Fibroblast of gingiva (primary cell): ENCODE data around the gene ATP8B3.

Source experiments
- DNase-seq: peaks from one replicate; pipeline ENCODE4 v3.0.0-alpha.2; 2011; ENCODE audit warnings: low read depth

The ATP8B3 gene

DNA sequence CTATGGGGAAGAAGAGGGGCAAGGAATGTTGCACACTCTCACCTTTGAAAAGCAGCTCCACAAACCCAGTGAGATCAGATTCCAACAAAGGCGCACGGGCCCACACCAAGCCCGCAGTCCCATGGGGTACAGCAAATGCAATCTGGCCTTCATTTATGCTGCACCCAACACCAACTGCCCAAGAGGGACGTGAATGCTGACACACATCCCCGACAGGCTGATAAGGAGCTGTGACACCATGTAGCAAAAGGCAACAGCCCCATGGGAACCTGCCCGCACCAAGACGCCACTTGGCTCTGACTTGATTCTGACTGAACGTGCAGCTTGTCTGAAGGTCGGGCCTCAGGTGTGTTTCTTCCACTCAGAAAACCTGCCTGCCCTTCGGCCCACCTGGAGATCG is 18.9 kb upstream of the ATP8B3 start:
- no peak for DNase-seq

DNA sequence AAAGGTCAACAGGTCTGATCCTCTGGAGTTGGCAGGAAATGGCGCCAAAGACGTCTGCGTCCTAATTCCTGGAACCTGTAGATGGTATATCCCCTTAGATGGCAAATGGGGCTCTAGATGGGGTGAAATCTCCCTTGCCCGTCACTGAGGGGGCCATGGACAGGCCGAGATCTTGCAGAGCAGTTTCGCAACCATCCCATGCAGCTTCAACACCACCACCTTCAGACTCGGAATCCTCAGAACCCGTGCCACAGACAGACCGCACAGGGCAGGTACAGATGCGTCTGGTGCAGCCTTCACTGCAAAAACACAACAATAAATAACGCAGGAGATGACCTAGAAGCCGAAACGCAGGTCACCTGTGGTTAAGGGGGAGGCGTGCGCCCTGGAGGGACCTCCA is 18.5 kb upstream of the ATP8B3 start:
- no peak for DNase-seq

DNA sequence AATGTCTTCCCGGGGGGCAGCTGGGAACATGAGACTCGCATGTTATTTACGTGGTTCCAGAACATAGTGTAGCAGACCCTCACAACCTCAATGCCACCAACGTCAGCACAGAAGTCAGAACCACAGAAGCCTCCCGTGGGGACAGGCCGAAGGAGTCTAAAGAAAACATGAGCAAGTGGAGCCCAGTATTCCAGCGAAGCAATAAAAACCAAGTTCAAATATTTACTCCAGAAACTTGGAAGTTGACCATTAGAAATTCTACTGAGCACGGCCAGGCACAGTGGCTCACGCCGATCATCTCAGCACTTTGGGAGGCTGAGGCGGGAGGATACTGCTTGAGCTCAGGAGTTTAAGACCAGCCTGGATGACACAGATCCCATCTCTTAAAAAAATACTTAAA is 17.9 kb upstream of the ATP8B3 start:
- no peak for DNase-seq

DNA sequence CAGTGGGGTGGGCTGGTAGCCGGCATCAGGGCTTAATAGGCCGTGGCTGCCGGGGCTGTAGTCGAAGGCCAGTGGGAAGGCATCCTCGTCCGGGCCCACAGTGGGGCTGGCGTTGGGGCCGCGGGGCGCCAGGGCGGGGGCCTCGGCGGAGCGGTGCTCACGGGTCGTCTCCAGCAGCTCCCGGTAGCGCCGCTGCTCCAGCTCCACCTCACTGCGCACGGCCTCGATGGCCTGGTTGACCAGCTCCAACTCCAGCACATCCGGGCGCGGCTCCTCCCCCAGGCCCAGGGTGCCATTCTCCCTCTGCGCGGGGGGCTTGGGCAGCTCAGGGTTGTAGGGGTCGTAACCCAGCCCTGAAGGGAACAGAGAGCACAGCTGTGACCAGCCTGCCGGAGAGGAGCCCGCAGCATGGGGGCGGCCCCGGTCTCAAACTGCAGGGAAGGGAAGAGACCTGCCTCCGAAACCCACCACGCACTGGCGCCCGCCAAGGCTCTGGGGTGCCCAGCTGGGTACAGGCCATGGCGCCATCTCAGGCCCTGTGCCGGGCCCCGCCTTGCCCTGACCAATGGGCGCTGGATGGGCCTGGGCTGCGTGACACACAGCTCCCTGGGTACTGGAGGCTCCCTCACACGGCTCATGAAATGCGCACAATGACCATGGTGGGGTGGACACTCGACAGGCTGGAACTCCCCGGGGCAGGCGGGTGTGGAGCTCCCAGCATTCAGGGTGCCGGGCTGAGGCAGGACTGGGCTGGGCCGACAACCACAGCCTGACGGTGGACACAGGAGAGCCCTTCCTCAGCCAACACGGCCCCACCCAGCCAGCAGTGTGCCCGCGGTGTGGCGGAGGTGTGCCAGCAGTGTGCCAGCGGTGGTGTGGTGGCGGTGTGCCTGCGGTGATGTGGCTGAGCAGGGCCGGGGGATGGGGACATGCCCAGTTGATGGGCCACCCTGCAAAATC is 16.5 kb upstream of the ATP8B3 start:
- no peak for DNase-seq

DNA sequence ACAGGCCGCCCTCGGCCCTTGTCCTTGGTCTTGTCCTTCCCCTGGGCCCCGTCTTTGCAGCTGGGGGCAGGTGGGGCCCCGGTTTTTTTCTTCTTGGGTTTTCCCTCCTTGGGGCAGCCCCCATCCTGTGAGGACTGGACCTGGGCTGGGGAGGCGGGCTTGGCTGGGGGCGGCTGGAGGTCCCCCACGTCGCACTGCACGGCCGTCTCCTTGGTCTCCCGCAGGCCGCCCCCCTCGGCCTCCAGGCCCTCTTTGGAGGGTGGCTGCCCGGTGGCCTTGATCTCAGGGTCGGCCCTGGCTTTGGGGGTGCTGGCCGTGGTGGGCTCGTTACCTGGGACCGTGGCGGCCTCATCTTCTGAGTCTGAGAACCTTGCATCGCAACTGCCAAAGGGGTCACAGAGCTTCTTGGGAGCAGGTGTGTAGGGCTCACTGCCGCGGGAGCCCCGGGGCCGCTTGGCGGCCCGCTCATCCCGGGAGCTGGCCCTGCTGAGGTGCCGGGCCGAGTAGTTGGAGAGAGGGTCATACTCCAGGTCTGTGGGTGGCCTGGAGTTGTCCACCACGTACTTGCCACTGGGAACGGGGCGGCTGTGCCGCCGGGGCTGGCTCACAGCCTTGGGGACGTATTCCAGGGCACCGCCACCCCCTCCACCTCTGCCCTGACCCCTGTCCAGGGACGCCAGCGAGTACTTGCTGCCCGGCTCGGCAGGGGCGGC is 15.6 kb upstream of the ATP8B3 start:
- no peak for DNase-seq

DNA sequence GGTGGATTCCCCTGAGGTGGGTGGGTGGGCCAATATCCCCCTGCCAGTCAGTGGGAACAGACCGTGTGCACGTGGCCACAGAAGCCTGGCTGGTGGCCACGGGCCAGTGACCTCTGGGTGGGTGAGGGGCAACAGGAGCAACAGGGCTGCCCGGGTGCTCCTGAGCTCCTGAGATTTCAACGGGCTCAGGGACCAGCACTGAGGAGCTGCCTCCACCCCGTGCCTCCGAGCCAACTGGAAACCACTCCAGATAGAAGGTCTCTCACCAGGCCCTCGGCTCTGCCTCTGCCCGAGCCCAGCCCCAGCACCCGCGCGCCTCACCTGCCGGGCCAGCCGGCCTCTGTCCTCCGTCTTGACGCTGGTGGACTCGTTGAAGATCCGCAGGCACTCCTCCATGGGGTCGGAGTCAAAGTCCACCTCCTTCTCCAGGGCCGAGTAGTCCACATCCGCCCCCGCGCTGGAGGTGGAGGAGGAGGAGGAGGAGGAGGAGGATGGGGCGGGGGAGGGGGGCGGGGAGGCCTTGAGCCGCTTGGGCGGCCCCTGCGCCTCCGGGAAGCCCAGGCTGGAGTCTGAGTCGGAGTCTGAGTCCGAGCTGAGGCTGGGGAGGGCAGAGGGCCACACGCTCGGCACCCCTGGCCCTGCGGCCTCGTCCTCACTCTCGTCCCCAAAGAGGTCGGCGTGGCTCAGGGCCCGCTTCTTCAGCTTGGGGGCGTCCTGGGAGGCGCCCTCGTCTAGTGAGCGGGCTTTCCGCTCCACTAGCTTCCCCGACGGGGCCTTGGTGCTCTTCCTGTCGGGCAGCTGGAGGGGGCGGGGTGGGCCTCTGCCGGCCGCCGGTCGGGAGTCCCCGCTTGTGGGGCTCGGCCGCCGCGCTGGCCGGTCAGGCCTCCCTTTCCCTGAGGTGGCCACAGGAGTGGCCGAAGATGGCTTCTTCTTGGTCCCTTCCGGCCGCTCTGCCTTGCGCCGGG is 14.8 kb upstream of the ATP8B3 start:
- DNase-seq: no peak

DNA sequence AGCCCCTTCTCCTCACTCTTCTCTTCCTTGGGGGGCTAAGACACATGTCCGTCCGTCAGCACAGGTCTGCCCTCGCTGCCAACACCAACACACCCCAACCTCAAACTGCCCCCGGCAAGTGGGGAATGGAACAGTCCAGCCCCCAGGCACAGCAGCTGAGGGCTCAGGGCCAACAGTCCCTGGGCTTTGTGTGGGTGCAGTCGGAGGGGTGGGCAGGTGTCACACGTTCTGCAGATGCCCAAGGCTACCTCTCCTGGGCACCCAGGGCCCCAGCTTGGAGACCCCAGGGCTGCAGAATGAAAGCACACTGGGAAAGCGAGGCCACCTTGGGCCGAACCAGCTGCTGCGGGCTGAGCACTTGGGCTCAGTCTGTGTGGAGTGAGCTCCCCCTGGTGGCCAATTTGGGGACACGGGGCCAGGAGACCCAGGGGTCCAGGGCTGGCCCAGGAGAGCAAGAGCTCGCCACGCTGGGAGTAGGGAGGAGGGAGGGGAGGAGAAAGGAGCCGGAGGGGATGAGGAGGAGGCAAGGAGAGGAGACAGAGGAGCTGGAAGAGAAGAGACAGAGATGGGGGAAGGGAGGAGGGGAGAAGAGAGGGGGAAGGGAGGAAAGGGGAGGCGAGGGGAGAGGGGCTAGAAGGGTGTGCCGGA is 14.0 kb upstream of the ATP8B3 start:
- DNase-seq: peak; percentile 40

DNA sequence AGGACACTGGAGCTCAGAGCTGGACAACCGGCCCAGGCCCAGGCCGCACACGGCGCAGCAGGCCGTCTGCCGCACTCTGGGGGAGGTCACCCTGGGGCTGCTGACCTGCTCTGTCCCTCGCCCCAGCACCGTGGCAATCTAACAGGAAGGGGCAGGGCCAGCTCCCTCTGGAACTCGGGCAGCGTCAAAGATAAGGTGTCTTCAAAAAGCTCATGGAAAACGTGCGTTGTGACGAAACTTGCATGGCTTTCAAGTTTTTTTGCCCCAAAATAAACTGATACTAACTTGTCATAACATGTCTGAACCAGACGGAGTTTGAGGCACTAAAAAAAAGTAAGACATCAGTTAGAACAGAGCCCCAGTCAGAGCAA is 12.2 kb upstream of the ATP8B3 start:
- no peak for DNase-seq

DNA sequence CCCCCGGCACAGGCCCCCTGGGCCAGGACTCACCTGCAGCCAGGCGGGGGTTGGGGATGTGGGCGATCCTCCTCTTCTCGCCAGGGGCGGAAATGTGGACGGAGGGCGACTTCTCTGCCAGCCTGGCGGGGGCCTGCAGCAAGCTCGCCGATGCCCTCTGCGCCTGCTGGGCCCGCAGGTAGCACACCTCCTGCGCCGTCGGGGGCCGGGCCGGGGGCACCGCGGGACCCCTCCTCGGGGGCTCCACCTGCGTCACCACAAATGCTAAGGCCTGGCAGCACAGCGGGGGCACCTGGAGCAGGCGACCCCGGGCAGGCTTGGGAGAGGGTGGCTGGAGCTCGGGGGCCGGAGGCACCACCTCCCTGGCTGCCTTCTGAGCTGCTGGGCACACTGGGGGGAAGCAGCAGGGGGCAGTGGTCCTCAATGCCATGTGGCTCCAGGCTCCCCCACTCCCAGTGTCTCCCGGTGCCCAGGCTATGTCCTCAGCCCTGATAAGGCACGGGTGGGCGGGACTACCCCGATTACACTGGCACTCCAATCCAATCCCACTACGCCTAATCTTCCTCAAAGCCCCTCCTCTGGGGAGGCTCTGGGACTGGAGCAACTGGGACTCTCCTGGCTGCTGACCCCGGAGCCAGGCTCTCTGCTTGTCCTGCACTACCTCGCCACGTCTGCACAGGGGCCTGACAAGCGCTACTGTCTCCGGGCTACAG is 11.6 kb upstream of the ATP8B3 start:
- DNase-seq: no peak

DNA sequence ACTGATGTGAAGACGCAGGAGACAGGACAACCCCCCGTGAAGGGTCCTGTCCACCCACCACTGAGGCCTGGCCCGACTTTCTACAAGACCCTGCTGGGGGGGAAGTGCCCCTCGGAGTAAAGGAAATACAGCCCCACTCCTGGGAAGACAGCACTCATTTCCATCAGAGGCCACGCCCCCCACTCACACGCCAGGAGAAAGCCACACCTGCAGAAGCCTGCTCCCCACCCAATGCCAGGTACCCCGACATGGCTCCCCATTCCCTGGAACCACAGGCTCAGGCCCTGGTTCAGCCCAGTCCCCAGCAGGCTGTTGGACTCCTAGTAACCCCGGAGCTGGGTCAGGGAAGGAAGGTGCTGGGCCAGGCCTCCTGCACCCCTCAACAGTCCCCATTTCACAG is 10.9 kb upstream of the ATP8B3 start:
- no peak for DNase-seq

DNA sequence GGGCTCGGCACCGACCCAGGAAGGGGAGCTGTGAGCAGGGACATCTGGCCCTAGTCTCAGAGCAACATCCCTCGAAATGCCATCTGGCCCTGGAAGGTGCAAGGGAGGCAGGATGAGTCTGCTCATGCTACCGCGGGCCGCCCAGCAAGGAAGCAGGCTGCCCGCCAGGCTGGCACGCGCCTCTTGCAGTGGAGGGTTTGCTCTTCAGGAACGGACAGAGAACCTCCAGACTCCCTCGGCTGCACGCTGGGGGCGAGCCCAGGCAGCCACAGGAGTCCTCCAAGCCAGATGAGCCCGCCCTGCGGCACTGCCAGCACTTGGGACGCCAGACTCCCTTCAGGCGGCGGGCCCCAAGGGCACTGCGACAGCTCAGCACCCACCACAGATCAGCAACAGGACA is 10.1 kb upstream of the ATP8B3 start:
- no peak for DNase-seq

DNA sequence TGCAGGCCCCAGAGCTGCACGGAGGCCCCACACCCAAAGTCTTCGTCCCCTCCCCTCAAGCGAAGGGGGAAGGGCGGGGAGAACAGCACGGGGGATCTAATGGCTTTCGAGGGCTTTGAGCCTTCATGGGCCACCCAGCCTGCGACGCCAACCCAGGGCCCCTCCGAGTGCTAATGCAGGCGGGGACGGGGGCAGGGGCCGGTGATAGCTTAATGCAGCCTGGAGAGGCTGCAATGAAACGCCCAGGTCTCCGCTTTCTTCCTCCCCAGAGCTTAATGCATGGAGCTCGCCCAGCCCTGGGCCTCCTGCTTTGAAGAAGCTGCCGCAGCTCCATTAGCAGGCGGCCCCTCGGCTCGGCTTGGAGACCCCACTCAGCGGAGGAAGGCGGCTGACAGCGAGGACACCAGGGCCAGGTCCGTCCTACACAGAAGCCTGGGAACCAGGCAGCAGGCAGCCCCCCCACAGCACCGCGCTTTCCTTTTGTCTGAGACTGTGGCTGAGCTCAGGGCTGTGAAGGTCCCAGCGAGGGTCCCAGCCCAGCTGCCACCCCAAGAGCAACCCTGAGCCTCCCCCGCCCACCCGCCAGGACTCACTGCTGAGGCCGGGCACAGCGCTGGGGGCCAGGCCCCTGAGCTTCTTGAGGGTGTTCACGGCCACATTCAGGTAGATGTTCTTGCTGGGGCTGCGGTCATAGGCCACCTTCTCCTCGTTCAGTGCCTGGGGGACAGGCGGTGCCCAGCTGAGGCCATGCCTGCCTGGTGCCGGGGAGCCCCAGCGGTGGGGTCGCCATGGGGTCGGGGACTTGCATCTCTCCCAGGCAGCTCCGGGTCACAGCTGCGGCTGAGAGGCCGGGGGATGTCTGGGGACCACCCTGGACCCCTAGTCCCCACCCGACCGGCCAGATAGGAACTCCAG is 7.5 kb upstream of the ATP8B3 start:
- no peak for DNase-seq

DNA sequence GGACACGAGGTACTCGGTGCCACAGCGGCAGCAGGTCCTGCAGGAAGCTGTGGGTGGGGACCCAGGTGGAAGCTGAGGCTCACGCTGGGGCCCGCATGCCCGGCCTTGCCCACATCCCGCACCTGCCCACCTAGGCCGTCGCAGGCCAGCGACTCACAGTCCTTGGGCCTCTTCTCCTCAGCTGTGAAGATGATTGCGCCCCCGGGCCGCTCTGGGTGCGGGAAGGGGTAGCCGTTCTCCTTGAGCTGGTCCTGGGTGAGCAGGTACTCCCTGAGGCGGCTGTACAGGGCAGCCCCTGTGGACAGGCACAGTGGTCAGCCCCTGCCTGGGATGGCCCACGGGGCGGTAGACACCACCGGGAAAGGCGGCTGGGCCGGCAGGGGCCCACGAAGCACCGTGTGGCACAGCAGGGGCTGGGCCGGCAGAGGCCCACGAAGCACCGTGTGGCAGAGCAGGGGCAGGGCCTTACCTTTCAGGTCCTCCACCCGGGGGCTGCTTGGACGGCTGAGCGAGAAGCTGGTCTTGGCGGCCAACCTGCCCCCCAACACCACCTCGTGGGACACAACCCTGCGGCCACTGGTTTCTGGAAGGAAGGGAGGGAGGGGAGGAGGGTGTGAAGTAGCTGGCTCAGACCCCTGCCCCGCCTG is 6.6 kb upstream of the ATP8B3 start:
- no peak for DNase-seq

DNA sequence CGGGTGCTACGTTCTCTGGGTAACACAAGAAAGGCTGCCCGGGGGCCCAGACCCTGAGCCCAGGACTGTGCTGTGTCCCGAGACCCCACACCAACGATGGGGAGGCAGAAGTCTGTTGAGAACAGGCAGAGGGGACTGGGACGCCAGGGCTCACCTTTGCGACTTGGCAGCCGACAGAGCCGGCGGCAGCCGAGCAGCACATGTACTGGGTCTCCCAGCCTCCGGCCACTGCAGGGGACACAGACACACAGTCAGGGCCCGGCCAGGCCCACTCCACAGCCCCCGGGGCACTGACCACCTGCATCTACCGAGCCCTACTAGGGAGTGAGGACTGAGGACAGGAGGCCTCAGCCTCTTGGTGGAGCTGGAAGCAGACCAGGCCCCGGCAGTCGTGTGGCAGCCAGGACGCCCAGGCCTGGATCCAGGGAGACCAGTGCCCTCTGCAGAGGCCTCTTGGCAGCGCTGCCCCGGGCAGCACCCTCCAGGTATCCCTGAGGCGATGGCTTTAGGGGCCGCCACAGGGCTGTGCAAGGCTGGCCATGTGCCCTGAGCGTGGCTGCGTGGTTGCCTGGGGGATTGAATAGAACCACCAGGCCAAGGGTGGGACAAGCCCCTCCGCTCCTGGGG is 5.6 kb upstream of the ATP8B3 start:
- DNase-seq: no peak

DNA sequence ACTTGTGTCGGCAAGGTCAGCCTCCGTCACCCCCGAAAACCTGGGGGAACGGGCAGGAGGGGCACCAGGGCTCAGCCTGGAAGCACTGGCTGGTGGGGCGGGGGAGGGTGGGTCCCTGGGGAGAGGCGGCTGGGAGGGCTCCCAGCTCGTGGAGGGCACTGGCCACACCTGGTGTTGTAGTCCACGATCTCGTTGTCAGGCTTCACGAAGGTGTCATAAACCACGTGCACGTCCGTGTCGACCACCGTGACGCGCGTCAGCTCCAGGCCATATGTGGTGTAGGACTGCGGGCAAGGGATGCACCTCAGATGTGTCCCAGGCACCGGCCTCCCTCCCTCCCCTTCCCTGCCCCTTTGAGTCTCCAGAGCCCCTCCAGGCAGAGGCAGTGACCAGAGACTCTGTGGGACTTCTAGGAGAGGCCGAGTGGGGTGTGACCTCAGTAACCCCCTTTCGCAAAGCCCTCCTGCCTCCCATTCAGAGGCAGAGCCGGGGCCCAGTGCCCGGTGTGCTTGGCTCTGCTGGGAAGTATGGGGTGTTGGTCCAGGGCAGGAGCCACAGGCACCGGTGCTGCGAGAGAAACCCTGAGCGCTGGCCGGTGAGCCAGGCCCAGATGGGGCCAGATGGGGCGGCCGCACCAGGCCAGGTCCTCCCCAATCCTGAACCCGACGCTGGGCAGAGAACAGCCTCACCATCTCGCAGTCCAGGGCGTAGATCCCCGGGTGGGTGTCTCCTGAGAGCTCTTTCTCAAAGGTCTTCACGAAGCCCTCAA is 4.6 kb upstream of the ATP8B3 start:
- DNase-seq: no peak

DNA sequence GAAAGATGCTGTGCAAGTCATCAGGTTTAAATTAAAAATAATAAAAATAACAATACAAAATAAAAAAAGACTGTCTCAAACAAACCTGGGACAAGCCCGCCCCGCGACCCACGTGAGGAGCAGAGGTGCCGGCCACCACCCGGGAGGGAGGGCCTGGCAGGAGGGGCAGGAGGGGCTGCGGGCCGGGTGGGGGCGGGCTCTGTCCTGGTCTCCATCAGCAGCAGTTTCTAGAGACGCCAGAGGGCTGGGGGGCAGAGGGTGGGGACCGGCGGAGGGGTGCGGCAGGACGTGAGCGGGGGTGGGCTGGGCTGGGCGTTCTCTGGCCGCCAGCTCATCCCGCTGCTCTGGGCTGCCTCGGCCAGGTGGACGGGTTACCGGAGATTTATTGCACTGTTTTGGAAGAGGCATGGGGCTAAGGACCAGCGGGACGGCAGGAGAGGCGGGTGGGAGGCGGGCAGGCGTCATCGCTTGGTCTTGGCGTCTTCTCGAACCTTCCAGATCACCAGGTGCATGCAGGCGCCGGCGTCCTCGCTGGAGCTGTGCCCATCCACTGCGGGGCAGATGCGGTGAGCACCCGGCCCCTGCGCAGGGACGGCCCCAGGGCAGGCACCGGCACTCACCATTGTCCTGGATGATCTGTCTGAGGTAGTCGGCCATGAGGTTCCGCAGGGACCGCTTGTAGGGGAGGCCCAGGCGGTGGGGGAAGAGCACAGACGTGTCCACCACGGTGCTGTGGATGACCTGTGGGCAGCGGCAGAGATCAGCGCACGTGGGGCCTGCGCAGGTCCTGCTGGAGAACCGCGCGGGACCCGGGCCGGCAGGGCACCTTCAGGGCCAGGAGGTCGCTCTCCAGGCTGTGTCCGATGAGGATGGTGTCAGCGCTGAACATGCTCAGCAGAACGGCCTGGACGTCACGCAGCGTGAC is 3.8 kb upstream of the ATP8B3 start:
- no peak for DNase-seq
